COR-L47 (cell line): ENCODE results near the gene HTR3B.
A peak's percentile ranks its signal among the peaks of the same experiment; 100 is the strongest.

ENCODE experiments used
- DNase-seq: peaks from one replicate; lab custom pipeline; 2025; lab: John Stamatoyannopoulos, UW

HTR3B gene

GRCh38 chr11:113991170-113991569 lies 86.6 kb downstream of the HTR3B start:
- DNase-seq: no peak

- DNase-seq: peak; percentile 92
Observed at GRCh38 chr11:113991718-113992458, 87.3 kb downstream of the HTR3B start.

GRCh38 chr11:113992459-113993110 lies 88.0 kb downstream of the HTR3B start:
- DNase-seq: peak; percentile 88

- peak; percentile 17 for DNase-seq
Observed at GRCh38 chr11:113994077-113994954, 89.7 kb downstream of the HTR3B start.
